ENCODE results near the gene ARSJ.

The ARSJ gene

GRCh38 chr4:113987382-113987941 lies 8.0 kb upstream of the ARSJ start:
- DNase-seq (ENCODE audit: low spot score), result no peak

- DNase-seq (ENCODE audit: low spot score), result no peak
Measured at GRCh38 chr4:113982181-113982580, 2.7 kb upstream of the ARSJ start.

- DNase-seq (ENCODE audit: low spot score), result no peak
Measured at GRCh38 chr4:113981591-113981990, 2.1 kb upstream of the ARSJ start.

- no peak for DNase-seq (ENCODE audit: low spot score)
Measured at GRCh38 chr4:113979905-113980615, 613 bp upstream of the ARSJ start.

GRCh38 chr4:113978561-113979147 lies 793 bp downstream of the ARSJ start:
- no peak for DNase-seq (ENCODE audit: low spot score)

- no peak for DNase-seq (ENCODE audit: low spot score)
Measured at GRCh38 chr4:113978105-113978504, 1.3 kb downstream of the ARSJ start.

- DNase-seq (ENCODE audit: low spot score), result no peak
Measured at GRCh38 chr4:113977526-113977855, 2.0 kb downstream of the ARSJ start.

GRCh38 chr4:113976741-113977525 lies 2.5 kb downstream of the ARSJ start:
- DNase-seq (ENCODE audit: low spot score), result no peak

- DNase-seq (ENCODE audit: low spot score), result no peak
Measured at GRCh38 chr4:113975578-113975977, 3.9 kb downstream of the ARSJ start.

GRCh38 chr4:113974467-113974866 lies 5.0 kb downstream of the ARSJ start:
- DNase-seq (ENCODE audit: low spot score), result no peak

- no peak for DNase-seq (ENCODE audit: low spot score)
Measured at GRCh38 chr4:113973345-113973744, 6.1 kb downstream of the ARSJ start.

- no peak for DNase-seq (ENCODE audit: low spot score)
Measured at GRCh38 chr4:113972781-113973180, 6.7 kb downstream of the ARSJ start.

- no peak for DNase-seq (ENCODE audit: low spot score)
Measured at GRCh38 chr4:113971706-113972360, 7.6 kb downstream of the ARSJ start.

GRCh38 chr4:113969709-113970334 lies 9.6 kb downstream of the ARSJ start:
- DNase-seq (ENCODE audit: low spot score), result no peak

- no peak for DNase-seq (ENCODE audit: low spot score)
Measured at GRCh38 chr4:113968473-113968872, 11.0 kb downstream of the ARSJ start.

GRCh38 chr4:113967687-113968086 lies 11.8 kb downstream of the ARSJ start:
- DNase-seq (ENCODE audit: low spot score), result no peak

- DNase-seq (ENCODE audit: low spot score), result no peak
Measured at GRCh38 chr4:113962719-113963265, 16.7 kb downstream of the ARSJ start.

- DNase-seq (ENCODE audit: low spot score), result no peak
Measured at GRCh38 chr4:113962016-113962347, 17.5 kb downstream of the ARSJ start.

- DNase-seq (ENCODE audit: low spot score), result no peak
Measured at GRCh38 chr4:113960684-113961321, 18.6 kb downstream of the ARSJ start.

GRCh38 chr4:113959539-113959937 lies 19.9 kb downstream of the ARSJ start:
- DNase-seq (ENCODE audit: low spot score), result no peak

All from kidney capillary endothelial cell (primary cell).